Mammary epithelial cell (primary cell): Measurements from ENCODE around the gene SFT2D1.

Experiments used
- CTCF ChIP-seq, 2 donors: IDR thresholded peaks in 1 of 2; conservative IDR thresholded peaks in 1 of 2; 2 replicates each; pipeline ENCODE4 v1.5.1; 2011 to 2012; ENCODE audit warnings: inconsistent platforms in 2 of 2, low read length in 2 of 2, mild to moderate bottlenecking in 2 of 2, control low read depth in 1 of 2, low read depth in 1 of 2; ENCODE audit not compliant: insufficient read depth in 1 of 2; ENCODE audit errors: extremely low read depth in 1 of 2
- EZH2 ChIP-seq: IDR thresholded peaks from 2 replicates; pipeline ENCODE4 v1.6.1; 2012; ENCODE audit warnings: low read length, inconsistent platforms, borderline replicate concordance

- TF ChIP-seq CTCF (conservative IDR thresholded peaks at IDR 0.05 in 1 of 2, IDR thresholded peaks at IDR 0.05 in 1 of 2; ENCODE audit: extremely low read depth in 1 of 2, insufficient read depth in 1 of 2, low read depth in 1 of 2, low read length in 2 of 2) (no peak), EZH2 (no peak)
Measured at GRCh38 chr6:166366921-166367320, 24.6 kb upstream of the SFT2D1 start.
